ENCODE data around the gene AMIGO3. TPM values are rescaled to one million over a fixed set of nuclear protein-coding genes. Genes with fewer than 3 reads are reported as not detected.

Gene AMIGO3
- total and polyA plus RNA-seq, 2 of the 8 experiments (the other 6 are each of a cell fraction or from before 2014, with no cell fraction given) = 1.6 to 8.8 TPM

GRCh38 chr3:49718858-49719213 lies 648 bp downstream of the AMIGO3 start:
- H3K4ac ChIP-seq (replicated peaks; ENCODE audit: insufficient read length, low read depth, low read length) = peak overlapping the region; percentile 32
- H3K9ac ChIP-seq (replicated peaks in 1 of 4; ENCODE audit: extremely low read depth in 1 of 4, low read depth in 3 of 4, low read length in 3 of 4) = peak overlapping the region in 3 of 4 experiments; percentile 5 to 62 (median 61); a peak in 5 of 7 replicates

More at GRCh38 chr3:49718858-49719213, 648 bp downstream of the AMIGO3 start:
- peak overlapping the region; percentile 60 for H3K56ac ChIP-seq (replicated peaks; ENCODE audit: insufficient read length, low read depth, low read length)
- no peak overlapping the region for H3K14ac ChIP-seq (ENCODE audit: insufficient read length)
- no peak overlapping the region for H3K27ac ChIP-seq (ENCODE audit: low read depth, low read length)
- peaks cover 0 to 8% of the 10 kb centered on the region in 2 experiments; a peak in 1 of 4 replicates for H3K79me2 ChIP-seq (ENCODE audit: control insufficient read depth in 1 of 2, insufficient read depth in 2 of 2, low read length in 2 of 2)
- ChIA-PET POLR2A (ENCODE audit: partially characterized antibody) (interaction anchor here (0.7 to 7.3 kb wide), 24 partner anchors 7 to 250 kb away, joined by 3 to 57 read pairs (median 5); partner anchors contain the start of genes IP6K1, MST1 and RNF123), CTCF (ENCODE audit: partially characterized antibody) (interaction anchor here (0.6 to 7.8 kb wide), 13 partner anchors 11 to 189 kb away, joined by 3 to 127 read pairs (median 4); partner anchors contain the start of genes IP6K1 and MST1R)
- FAIRE-seq (no peak), DNase-seq (ENCODE audit: low read depth in 1 of 2, low spot score in 2 of 2) (peak; percentile 23 to 75)
- peaks cover 7 to 26% of the 10 kb centered on the region in 2 experiments for H4K20me1 ChIP-seq (replicated peaks in 1 of 2; ENCODE audit: control insufficient read depth in 1 of 2, insufficient read depth in 2 of 2, low read length in 2 of 2)
- peak overlapping the region; percentile 84; the same call in 1 of the 2 replicates for H2BK5ac ChIP-seq (ENCODE audit: low read depth, low read length)
- no peak overlapping the region for H2AK5ac ChIP-seq (ENCODE audit: low read depth, low read length)
- H3K23ac ChIP-seq (ENCODE audit: insufficient read length) = no peak overlapping the region
- peaks cover 5% of the 10 kb centered on the region; the same call in 1 of the 2 replicates for H3K79me1 ChIP-seq (ENCODE audit: low read depth, low read length)
- peak overlapping the region; percentile 51 for H4K5ac ChIP-seq (ENCODE audit: insufficient read length, low read depth, low read length)
- H3K27me3 ChIP-seq (replicated peaks in 1 of 4; ENCODE audit: control insufficient read depth in 3 of 4, extremely low read depth in 1 of 4, insufficient read depth in 3 of 4, low read length in 3 of 4) = no peaks in the 10 kb centered on the region
- H2BK20ac ChIP-seq (ENCODE audit: low read length) = no peak overlapping the region; the same call in 1 of the 2 replicates
- H3K4me3 ChIP-seq (ENCODE audit: extremely low read depth in 1 of 4, insufficient read depth in 2 of 4, low read depth in 3 of 4, low read length in 4 of 4) = peak overlapping the region; percentile 45 to 62 (median 56)
- peaks cover 16% of the 10 kb centered on the region; the same call in 1 of the 2 replicates for H3K23me2 ChIP-seq (ENCODE audit: low read depth, low read length)
- WGBS, 2 experiments (ENCODE audit: extremely low coverage in 1 of 2, insufficient coverage in 1 of 2, insufficient read length in 1 of 2, insufficient replicate concordance in 2 of 2, low coverage in 1 of 2, low lambda C conversion rate in 2 of 2, missing lambda C conversion rate in 1 of 2) = 19% methylated on average over 33 of the region's 33 CpGs; no CpG with 5 or more reads in 1 of the 2 experiments
- peak overlapping the region; percentile 51; the same call in 1 of the 2 replicates for H3K18ac ChIP-seq (ENCODE audit: extremely low read depth, low read length)
- peaks cover 6 to 13% (median 8%) of the 10 kb centered on the region in 4 experiments; a peak in 4 of 8 replicates for H3K36me3 ChIP-seq (ENCODE audit: control insufficient read depth in 2 of 4, insufficient read depth in 4 of 4, low read length in 3 of 4)
- H2AFZ ChIP-seq (ENCODE audit: low read length) = no peak overlapping the region
- peak overlapping the region; percentile 21; the same call in 1 of the 2 replicates for H2BK12ac ChIP-seq (ENCODE audit: low read depth, low read length)
- no peaks in the 10 kb centered on the region for H3K9me3 ChIP-seq (ENCODE audit: insufficient read depth in 2 of 2, low read depth in 1 of 2, low read length in 1 of 2)
- peaks cover 0 to 22% (median 11%) of the 10 kb centered on the region in 4 experiments; a peak in 6 of 7 replicates for H3K4me1 ChIP-seq (replicated peaks in 1 of 4; ENCODE audit: control insufficient read depth in 3 of 4, insufficient read depth in 4 of 4, low read length in 3 of 4)
- peak overlapping the region; percentile 90; the same call in 1 of the 2 replicates for H4K8ac ChIP-seq (ENCODE audit: extremely low read depth, insufficient read depth, low read length)
- peak overlapping the region; percentile 63 to 97 for H3K4me2 ChIP-seq (ENCODE audit: insufficient read depth in 1 of 2, low read depth in 2 of 2, low read length in 2 of 2)
- no peak overlapping the region for H2BK15ac ChIP-seq (ENCODE audit: low read length)
- H4K91ac ChIP-seq (replicated peaks; ENCODE audit: insufficient read length, low read length) = peak overlapping the region; percentile 90
- no peak overlapping the region for H2BK120ac ChIP-seq (replicated peaks; ENCODE audit: low read depth, low read length)
- TF ChIP-seq RAD21 (IDR thresholded peaks at IDR 0.05 in 1 of 2, conservative IDR thresholded peaks at IDR 0.05 in 1 of 2; ENCODE audit: low read depth in 2 of 2, low read length in 2 of 2) (no peak), POLR2AphosphoS5 (IDR thresholded peaks at IDR 0.05; ENCODE audit: low read depth, low read length) (0 out of 2 replicates have a peak, but pooled peaks have one; percentile 3), KDM4A (IDR thresholded peaks at IDR 0.05; ENCODE audit: low read depth, low read length, severe bottlenecking) (peak; percentile 46), MAX (IDR thresholded peaks at IDR 0.05) (peak; percentile 73), ZNF274 (IDR thresholded peaks at IDR 0.05; ENCODE audit: borderline replicate concordance, extremely low read depth, low read length) (no peak), TAF7 (optimal IDR thresholded peaks at IDR 0.05; ENCODE audit: borderline replicate concordance, low read depth, low read length) (peak; percentile 6), GABPA (IDR thresholded peaks at IDR 0.05; ENCODE audit: borderline replicate concordance, insufficient read depth, low read length) (0 out of 2 replicates have a peak, but pooled peaks have one; percentile 11), E2F6 (IDR thresholded peaks at IDR 0.05) (peak; percentile 87; the same call in 1 of the 2 replicates)
